KG1 (cell line): ENCODE data around the gene NSRP1.
"Not testable (repeated sequence)": the region's sequence is repeated elsewhere in the genome, so short reads cannot be mapped to it uniquely, and the experiment has no call there.

Experiments
- DNase-seq: peaks from one replicate; lab custom pipeline; 2025; lab: John Stamatoyannopoulos, UW

NSRP1 gene

GRCh38 chr17:30222721-30223175, 106.1 kb downstream of the NSRP1 start:
- no peak for DNase-seq

GRCh38 chr17:30224419-30224960, 107.9 kb downstream of the NSRP1 start:
- DNase-seq = no peak

GRCh38 chr17:30225112-30225511, 108.5 kb downstream of the NSRP1 start:
- no peak for DNase-seq

DNA sequence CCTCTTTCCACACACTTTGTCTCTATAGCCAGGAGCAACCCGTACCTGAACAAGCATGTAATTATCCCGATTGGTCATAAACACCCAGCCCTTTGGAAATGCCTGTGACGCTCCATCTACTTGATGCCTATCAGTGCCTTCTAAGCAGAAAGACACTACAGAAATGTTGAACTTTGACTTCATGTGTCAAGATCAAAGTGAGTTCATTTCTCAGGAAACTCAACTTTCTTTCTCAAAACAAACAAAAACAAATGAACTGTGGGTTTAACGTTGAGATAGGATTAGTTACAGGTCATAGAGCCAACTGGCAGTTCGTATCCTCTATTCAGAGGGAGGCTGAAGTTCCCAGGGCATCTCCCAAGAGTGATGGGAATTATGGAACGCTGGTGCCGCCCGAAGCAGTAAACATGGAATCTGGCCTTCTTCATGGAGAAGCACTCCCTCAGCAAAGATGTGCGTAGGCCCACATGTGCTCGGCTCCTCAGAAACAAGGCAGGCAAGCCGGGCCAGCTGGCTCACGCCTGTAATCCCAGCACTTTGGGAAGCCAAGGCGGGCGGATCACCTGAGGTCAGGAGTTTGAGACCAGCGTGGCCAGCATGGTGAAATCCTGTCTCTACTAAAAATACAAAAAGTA, 109.4 kb downstream of the NSRP1 start:
- no peak for DNase-seq

GRCh38 chr17:30226878-30227277, 110.3 kb downstream of the NSRP1 start:
- DNase-seq = no peak

DNA sequence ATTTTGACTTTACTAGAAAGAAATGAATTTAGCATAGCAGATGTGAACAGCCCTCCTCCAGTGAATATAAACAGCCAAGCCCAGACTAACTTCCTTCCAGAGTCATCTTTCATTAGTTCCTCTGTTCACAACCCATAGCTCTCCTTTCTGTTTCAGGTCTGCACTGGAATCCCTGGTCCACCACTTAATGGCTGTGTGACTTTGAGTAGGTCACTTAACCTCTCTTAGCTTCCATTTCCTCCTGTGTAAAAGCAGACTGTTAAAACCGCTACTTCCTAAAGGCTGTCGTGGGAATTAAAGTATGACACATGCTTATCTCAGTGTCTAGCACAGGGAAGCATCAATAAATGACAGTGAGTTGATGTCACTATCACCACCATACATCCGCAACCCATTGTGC, 111.4 kb downstream of the NSRP1 start:
- DNase-seq = no peak

DNA sequence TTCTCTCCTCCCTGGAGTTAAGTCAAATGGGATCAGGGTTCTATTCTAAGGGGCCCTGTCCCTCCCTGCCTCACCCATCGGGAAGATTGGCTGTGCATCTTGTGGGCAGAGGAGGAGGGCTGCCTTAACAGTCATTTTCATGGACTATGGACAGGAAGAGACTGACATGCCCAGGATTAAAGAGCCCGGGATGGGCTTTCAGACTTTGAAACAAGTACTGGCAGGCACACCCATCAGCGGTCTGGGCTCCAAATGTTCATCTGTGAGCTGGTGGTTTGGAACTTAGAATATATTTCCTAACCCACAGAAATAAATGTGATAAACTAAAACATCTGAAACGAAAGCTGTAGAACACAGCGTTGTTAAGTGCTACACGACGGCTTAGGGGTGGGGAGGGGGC, 112.4 kb downstream of the NSRP1 start:
- DNase-seq = no peak

DNA sequence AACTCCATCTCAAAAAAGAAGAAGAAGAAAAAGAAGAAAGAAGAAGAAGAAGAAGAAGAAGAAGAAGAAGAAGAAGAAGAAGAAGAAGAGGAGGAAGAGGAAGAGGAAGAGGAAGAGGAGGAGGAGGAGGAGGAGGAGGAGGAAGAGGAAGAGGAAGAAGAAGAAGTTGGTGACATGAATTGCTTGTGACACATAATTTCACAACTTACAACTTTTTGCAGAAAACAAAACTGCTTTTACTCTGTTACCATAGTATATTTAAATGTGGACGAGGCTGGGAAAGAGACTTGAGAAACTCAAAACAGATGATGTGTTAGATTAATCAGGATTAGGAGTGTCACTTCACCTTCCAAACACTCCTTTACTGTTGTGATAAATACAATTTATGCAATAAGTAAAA, 113.4 kb downstream of the NSRP1 start:
- DNase-seq = not testable (repeated sequence)

DNA sequence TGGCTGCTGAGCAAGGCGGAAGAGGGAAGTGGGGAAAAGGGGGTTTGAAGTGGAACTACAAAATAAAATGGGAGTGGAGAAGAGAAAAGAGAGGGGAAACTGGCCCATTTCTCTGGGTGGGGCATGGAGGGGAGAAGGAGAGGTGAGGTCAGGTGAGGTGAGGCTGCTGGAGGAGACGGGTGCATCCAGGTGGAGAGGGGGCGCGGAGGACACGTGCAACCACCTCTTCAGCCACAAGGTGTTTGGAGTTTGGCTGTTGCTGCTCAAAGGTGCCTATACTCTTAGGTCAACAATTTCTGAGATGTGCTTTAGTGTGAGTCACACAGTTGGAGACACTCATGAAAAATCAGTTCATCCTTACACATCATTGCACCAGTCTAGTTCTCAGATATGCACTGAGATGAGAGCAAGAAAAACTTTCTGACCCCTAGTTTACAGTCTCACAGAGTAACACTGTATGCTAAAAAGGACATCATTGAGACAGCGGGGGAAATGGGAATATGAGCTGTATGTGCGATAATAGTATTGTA, 114.0 kb downstream of the NSRP1 start:
- DNase-seq = no peak

GRCh38 chr17:30232015-30232823, 115.6 kb downstream of the NSRP1 start:
- DNase-seq = no peak

GRCh38 chr17:30232824-30233427, 116.3 kb downstream of the NSRP1 start:
- no peak for DNase-seq

GRCh38 chr17:30234296-30234695, 117.7 kb downstream of the NSRP1 start:
- DNase-seq = no peak

DNA sequence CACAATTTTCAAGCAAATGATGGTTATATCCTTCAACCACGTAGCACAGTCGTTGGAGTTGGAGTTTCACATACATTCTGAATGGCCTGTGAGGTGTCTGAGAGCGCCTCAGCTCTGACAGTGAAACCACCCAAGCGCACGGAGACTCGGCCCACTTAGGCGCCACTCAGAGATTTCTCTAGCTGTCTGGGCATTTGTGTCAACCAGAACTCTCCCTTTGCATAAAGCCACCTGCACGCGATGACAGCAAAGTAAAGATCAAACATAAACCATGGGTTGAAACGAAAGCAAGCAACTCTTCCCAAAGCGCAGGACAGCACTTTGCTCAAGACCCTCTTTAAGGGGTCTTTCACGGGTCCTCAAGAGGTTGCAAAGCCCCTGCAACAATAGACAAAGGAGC, 118.3 kb downstream of the NSRP1 start:
- DNase-seq = no peak

DNA sequence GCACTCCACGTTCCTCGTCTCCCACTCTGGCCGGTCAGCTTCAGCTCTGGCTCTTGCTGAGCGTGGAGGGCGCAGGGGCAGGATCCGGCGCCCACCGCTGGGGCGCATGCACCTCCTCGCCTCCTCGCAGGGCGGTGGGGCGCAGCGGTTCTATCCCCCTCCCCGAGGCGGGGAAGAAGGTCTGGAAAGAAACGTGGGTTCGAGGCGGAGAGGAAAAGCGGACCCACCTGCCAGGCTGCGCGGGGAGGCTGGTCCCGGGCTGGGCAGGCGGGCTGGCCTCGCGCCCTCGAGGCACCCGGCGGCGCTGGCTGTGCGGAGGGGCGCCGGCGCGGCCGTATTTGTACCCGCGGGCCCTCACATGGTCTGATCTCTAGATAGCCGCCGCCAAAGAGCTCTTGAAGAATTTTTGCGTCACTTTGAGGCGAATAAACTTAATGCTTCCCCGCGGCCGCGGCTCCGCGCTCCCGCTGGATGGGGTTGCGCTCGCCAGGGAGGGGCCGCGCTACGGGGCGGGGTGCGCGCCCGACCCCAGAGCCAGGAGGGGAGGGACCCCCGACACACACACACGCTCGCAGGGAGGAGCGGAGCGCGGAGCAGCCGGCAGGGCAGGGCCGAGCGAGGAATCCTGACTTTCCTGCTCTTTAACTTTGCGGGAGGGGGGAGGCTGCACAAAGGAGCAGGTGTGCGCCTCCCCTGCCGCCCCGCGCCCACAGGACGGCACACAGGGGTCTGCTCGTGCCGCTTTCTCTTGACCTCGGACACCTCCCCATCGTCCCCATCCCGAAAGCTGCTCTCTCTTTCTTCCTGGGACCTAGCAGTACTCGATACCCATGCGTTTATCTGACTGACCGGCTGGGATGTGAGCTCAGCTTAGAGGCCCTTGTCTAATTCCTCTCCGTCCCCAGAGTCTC, 119.0 kb downstream of the NSRP1 start, which contains the start of gene SLC6A4:
Gene SLC6A4 (minus strand): TSS at position 312 of the 911 bp plus-strand sequence. CDS start 13,739 bp downstream, outside the sequence.
- no peak for DNase-seq
